HepG2 (cell line): Measurements from ENCODE around the gene MEX3D. TPM values are rescaled to one million over a fixed set of nuclear protein-coding genes. Genes with fewer than 3 reads are reported as not detected.

Experiments
- ATAD3A ChIP-seq: sonication (generic); formaldehyde crosslinking; IDR thresholded peaks from 2 replicates; pipeline ENCODE4 v1.4.0; 2020; ENCODE audit warnings: missing genetic modification reagents
- DRAP1 ChIP-seq: IDR thresholded peaks from 2 replicates; pipeline ENCODE4 v1.6.1; 2016; ENCODE audit warnings: missing genetic modification reagents, missing compliant biosample characterization
- FOXA1 ChIP-seq, 2 experiments: fragments of 450-650 bp in 1 of 2; sonication (generic) in 1 of 2; formaldehyde crosslinking in 1 of 2; IDR thresholded peaks; 2 replicates each; pipeline versions ENCODE4 v1.4.0 to v1.6.1; 2016 to 2020; ENCODE audit warnings: missing genetic modification reagents in 1 of 2
- MXD4 ChIP-seq: IDR thresholded peaks from 2 replicates; pipeline ENCODE4 v1.6.1; 2016; ENCODE audit warnings: mild to moderate bottlenecking, missing biosample characterization, missing genetic modification reagents
- ZBTB14 ChIP-seq: sonication (generic); formaldehyde crosslinking; IDR thresholded peaks from 2 replicates; pipeline ENCODE4 v1.4.0; 2020; ENCODE audit warnings: missing genetic modification reagents
- ZBTB20 ChIP-seq: sonication (generic); formaldehyde crosslinking; IDR thresholded peaks from 2 replicates; pipeline ENCODE4 v1.8.1; 2023; ENCODE audit warnings: missing genetic modification reagents, low read depth, mild to moderate bottlenecking, borderline replicate concordance
- ZBTB49 ChIP-seq: sonication (generic); formaldehyde crosslinking; IDR thresholded peaks from 2 replicates; pipeline ENCODE4 v1.4.0; 2020; ENCODE audit warnings: missing genetic modification reagents, borderline replicate concordance
- ZNF549 ChIP-seq: sonication (generic); formaldehyde crosslinking; IDR thresholded peaks from 2 replicates; pipeline ENCODE4 v1.5.0; 2020; ENCODE audit warnings: missing genetic modification reagents
- ZNF572 ChIP-seq: sonication (generic); formaldehyde crosslinking; IDR thresholded peaks from 2 replicates; pipeline ENCODE4 v1.5.1; 2020; ENCODE audit warnings: mild to moderate bottlenecking, missing genetic modification reagents
- ZNF646 ChIP-seq: sonication (generic); formaldehyde crosslinking; IDR thresholded peaks from 2 replicates; pipeline ENCODE4 v1.9.0; 2021; ENCODE audit warnings: mild to moderate bottlenecking, missing genetic modification reagents
- ZNF687 ChIP-seq: sonication (generic); formaldehyde crosslinking; IDR thresholded peaks from 2 replicates; pipeline ENCODE4 v1.5.1; 2020; ENCODE audit warnings: mild to moderate bottlenecking, missing genetic modification reagents, moderate library complexity
- ZNF720 ChIP-seq: sonication (generic); formaldehyde crosslinking; IDR thresholded peaks from 2 replicates; pipeline ENCODE4 v1.4.0; 2020; ENCODE audit warnings: missing genetic modification reagents
- ZNF761 ChIP-seq: sonication (generic); formaldehyde crosslinking; conservative IDR thresholded peaks from 2 replicates; pipeline ENCODE4 v1.4.0; 2020; ENCODE audit warnings: mild to moderate bottlenecking, missing genetic modification reagents
- ZNF773 ChIP-seq: sonication (generic); formaldehyde crosslinking; IDR thresholded peaks from 2 replicates; pipeline ENCODE4 v1.4.0; 2020; ENCODE audit warnings: missing genetic modification reagents, borderline replicate concordance
- polyA plus RNA-seq, 8 experiments: library from polyadenylated mRNA; depleted of rRNA in 3 of 8; stranded (reverse) in 7 of 8; unstranded in 1 of 8; fragments of >200 nt; fragmentation: Illumina TruSeq in 4 of 8; extraction: Trizol in 4 of 8; gene quantifications; 2 replicates each; pipeline versions ENCODE4 v1.2.1 to v1.2.3, GENCODE V29; 2011 to 2016; ENCODE audit warnings: low read depth in 4 of 8, missing spikeins in 1 of 8, mixed read lengths in 1 of 8; ENCODE audit not compliant: insufficient read depth in 1 of 8
- total RNA-seq, 5 experiments: library from RNA; depleted of rRNA; stranded (reverse); fragments of >200 nt; fragmentation: Illumina TruSeq; extraction: Trizol; gene quantifications; 2 replicates each; pipeline ENCODE4 v1.2.3, GENCODE V29; 2016; ENCODE audit warnings: low read depth in 1 of 5

MEX3D gene
- total and polyA plus RNA-seq, 2 of the 13 experiments (the other 11 are each of a cell fraction or from before 2014, with no cell fraction given), result 3.6 to 17.1 TPM

GRCh38 chr19:1592024-1592754 lies 24.1 kb upstream of the MEX3D start (continued):
- peak; percentile 25; the same call in 1 of the 2 replicates for TF ChIP-seq ZNF773 (CRISPR knock-in tag)
- TF ChIP-seq ZNF687 (CRISPR knock-in tag), result peak; percentile 86
- TF ChIP-seq ZNF646 (CRISPR knock-in tag), result no peak
- peak; percentile 60; the same call in 1 of the 2 replicates for TF ChIP-seq DRAP1 (CRISPR knock-in tag)
- no peak for TF ChIP-seq ZBTB49 (CRISPR knock-in tag)
- TF ChIP-seq FOXA1 (IDR thresholded peaks at IDR 0.05), result no peak
- no peak for TF ChIP-seq FOXA1 (CRISPR knock-in tag; IDR thresholded peaks at IDR 0.05)
- TF ChIP-seq ZBTB14 (CRISPR knock-in tag), result peak; percentile 87
- TF ChIP-seq ZNF761 (CRISPR knock-in tag), result no peak
- TF ChIP-seq ZNF720 (CRISPR knock-in tag), result no peak
- peak; percentile 87 for TF ChIP-seq MXD4
- TF ChIP-seq ZNF549 (CRISPR knock-in tag), result no peak
- TF ChIP-seq ATAD3A, result no peak
- TF ChIP-seq ZBTB20 (CRISPR knock-in tag), result no peak
- TF ChIP-seq ZNF572 (CRISPR knock-in tag), result peak; percentile 42; the same call in 1 of the 2 replicates
